NCI-H748 (cell line): ENCODE results near the gene ACTG1.
"Not testable (repeated sequence)": the region's sequence is repeated elsewhere in the genome, so short reads cannot be mapped to it uniquely, and the experiment has no call there.

ENCODE experiments used
- DNase-seq: peaks from one replicate; lab custom pipeline; 2025; ENCODE audit not compliant: unreplicated experiment; lab: John Stamatoyannopoulos, UW

ACTG1 gene

DNA sequence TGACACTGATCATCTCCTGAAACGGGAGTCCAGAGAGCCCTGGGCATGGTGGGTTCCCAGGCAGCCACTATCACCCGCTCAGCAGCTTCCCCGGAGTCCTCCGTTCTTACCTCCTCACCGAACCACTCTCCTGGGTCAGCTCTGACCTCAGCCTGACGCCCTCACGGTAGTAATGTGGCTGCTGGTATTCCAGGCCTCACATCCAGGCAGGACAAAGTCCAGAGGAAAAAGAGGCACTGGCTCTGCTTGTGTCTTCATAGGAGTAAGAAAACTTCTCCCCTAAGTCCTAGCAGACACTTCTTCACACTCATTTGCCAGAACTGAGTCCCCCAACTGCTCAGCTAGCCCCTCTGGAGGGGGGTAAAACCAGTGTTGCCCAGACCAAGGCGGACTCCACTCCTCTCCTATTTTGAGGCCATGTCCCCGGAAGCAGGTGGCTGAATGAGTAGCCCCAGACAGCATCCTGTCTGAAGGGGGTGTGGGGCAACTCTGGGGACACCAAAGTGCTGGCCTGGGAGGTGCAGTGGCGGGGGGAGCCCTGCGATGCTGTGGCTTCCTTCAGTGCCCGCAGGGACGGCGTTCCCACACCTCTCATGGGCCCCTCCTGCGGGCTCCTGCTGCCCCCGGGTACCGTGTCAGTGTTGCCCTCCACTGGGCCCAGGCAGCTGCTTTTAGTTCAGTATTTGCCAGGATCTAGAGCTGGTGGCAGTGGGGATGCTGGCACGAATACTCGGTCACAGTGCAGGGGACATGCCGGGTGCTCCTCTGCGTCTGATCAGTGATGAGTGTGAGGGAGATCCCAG is 20.9 kb upstream of the ACTG1 start:
- no peak for DNase-seq

DNA sequence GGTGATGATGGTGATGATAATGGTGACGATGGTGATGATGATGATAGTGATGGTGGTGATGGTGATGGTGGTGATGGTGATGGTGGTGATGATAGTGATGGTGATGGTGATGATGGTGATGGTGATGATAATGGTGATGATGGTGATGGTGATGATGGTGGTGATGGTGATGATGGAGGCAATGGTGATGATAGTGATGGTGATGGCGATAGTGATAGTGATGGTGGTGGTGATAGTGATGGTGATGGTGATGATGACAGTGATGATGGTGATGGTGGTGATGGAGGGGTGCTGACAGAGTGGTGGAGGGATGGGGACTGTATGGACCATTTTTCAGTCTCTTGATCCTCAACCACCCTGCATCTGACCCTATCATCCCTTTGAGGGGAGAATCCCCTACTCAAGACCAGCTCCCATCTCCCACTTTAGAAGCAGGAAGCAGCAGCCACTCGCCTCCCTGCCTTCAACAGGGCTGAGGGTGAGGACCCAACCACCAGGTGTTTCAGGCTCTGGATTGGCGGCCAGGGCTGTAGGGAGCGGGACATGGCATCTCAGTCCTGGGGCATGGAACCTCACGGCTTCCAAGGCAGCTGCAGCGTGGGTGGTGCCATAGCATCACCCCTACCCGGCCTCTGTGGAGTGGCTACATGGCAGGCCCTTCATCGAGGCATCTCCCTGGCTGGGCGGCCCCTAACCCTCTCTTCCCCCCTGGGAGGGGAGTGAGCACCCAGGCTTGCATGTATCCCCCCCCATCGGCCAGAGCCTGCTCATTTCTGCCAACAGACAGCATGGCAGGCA is 20.1 kb upstream of the ACTG1 start:
- no peak for DNase-seq

- DNase-seq = not testable (repeated sequence)
Measured at GRCh38 chr17:81531998-81532404, 19.4 kb upstream of the ACTG1 start.

DNA sequence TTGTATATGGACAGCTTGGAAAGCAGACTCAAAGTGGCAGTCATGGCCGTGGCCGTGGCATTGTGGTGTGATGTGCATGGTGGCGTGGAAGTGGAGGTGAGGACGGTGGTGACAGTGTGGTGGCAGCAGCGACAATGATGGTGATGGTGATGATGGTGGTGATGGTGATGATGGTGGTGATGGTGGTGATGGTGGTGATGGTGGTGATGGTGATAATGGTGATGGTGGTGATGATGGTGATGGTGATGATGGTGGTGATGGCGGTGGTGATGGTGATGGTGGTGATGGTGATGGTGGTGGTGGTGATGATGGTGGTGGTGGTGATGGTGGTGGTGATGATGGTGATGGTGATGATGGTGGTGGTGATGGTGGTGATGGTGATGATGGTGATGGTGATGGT is 18.4 kb upstream of the ACTG1 start:
- DNase-seq = not testable (repeated sequence)

DNA sequence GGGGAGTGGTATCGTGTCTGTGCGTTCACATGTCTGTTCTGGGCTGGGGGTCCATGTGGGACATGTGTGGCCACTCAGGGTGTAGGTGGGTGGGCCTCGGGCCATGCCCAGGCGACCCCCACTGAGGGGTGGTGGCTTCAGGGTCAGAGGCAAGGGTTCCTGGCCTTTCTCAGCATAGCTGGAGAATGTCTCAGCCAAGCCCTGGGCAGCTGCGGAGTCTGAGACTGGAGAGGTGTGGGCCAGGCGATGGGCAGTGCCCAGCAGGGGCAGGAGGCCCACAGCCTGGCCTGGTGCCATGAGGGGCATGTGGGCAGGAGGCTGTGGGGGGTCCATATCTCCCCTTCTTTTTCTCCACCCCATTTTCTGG is 16.8 kb upstream of the ACTG1 start:
- no peak for DNase-seq

DNA sequence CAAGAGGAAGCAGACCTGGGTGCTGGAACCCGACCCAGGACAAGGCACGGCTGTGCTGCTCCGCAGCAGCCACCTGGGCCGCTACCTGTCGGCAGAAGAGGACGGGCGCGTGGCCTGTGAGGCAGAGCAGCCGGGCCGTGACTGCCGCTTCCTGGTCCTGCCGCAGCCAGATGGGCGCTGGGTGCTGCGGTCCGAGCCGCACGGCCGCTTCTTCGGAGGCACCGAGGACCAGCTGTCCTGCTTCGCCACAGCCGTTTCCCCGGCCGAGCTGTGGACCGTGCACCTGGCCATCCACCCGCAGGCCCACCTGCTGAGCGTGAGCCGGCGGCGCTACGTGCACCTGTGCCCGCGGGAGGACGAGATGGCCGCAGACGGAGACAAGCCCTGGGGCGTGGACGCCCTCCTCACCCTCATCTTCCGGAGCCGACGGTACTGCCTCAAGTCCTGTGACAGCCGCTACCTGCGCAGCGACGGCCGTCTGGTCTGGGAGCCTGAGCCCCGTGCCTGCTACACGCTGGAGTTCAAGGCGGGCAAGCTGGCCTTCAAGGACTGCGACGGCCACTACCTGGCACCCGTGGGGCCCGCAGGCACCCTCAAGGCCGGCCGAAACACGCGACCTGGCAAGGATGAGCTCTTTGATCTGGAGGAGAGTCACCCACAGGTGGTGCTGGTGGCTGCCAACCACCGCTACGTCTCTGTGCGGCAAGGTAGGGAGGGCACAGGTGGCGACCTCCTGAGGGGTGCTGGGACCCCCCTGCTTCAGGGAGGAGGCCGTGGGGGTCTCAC is 16.2 kb upstream of the ACTG1 start:
- peak; percentile 80 for DNase-seq

DNA sequence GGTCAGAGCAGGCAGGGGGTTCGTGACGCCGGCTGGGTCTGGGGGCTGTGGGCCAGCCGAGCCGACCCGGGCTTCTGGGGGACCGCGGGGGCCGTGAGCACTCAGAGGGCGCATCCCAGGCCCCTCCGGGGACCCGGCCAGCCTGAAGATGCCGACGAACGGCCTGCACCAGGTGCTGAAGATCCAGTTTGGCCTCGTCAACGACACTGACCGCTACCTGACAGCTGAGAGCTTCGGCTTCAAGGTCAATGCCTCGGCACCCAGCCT is 15.7 kb upstream of the ACTG1 start:
- DNase-seq = no peak

DNA sequence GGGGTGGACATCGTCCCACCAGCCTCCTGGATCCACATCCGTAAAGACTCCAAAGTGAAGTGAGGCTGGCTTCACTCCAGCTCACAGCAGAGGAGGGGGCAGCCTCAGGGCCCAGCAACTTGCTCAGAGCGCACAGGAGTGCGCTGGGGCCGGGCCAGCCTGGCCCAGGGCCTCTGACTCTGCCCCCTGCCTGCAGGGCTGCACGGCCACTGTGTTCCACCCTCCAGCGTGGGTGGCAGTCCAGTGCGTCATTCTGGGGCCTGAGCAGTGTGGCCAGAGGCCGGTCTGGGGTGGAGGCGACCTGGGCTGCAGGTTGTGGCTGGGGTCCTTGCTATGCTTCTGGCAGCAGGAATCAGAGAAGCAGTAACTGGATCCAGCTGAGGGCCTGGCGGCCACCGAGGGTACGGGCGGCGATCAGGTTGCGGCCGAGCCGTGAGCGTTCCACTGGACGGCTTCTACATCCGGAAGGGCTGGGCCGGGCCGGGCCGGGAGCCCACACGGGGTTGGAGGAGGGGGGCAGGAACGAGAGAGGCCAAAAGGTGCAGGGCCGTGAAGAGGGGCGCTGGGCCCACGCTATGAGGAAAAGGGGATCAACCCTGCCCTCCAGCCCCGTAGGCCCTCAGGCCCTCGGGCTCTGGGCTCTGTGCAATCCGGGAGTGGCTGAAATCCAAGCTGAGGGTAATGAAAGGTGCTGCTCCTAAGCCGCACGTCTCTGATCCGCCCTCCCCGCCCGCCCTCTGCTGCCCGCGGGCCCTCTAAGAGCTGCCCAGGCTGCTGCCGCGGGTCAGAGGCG is 15.2 kb upstream of the ACTG1 start, which contains the start of gene FSCN2:
Gene FSCN2 (plus strand): TSS at position 787 of the 793 bp plus-strand sequence. CDS start 155 bp downstream, outside the sequence.
- DNase-seq = peak; percentile 30

DNA sequence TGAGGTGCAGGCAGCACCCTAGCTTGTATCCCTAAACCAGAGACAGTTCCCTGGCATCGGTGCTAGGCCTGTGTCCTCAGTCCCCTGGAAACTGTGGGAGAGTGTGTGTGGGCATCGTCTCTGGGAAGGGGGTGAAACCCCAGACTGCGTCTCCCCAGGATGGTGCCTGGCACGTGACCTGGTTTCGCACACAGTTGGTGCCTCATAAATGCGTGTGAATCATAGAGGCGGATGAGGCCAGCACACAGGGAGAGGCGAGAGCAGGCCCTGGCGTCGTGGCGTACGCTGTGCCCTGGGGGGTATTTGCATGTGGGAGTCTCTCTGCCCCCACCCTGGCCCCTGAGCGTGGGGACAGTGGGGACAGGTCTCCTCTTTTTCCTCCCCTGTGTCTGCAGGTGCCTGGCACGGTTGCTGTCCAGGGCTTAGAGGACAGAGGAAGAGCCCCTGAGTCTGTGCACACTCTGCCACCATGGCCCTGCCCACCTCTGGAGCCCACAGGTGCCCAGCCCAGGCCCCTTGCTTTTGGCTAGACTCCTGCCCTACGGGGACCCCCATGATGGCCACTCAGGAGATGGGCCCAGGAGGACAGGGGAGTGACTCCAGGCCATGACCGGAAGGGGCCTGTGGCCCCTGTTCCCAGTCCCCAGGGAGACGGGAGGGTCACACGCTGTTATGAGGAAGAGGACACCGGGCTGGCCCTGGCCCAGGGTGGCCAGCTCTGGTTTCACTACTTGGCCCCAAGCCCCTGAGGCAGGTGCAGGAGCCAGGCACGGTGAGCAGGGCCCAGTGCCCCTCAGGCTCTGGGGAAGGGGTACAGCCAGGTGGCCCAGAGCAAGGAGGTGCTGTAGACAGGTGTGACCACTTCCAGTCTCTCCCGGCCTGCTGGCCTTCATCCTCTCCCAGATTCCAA is 14.3 kb upstream of the ACTG1 start:
- no peak for DNase-seq

DNA sequence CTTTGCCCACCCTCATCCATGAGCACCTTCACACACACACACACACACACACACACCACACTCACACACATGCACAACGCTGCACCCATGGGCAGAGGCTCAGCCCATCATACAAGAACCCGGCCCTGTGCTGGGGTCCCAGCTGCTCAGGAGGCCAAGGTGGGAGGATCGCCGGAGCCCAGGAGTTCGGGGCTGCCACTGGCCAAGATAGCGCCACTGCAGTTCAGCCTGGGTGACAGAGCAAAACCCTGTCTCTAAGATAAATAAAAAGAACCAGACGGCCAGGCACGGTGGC is 12.2 kb upstream of the ACTG1 start:
- no peak for DNase-seq

DNA sequence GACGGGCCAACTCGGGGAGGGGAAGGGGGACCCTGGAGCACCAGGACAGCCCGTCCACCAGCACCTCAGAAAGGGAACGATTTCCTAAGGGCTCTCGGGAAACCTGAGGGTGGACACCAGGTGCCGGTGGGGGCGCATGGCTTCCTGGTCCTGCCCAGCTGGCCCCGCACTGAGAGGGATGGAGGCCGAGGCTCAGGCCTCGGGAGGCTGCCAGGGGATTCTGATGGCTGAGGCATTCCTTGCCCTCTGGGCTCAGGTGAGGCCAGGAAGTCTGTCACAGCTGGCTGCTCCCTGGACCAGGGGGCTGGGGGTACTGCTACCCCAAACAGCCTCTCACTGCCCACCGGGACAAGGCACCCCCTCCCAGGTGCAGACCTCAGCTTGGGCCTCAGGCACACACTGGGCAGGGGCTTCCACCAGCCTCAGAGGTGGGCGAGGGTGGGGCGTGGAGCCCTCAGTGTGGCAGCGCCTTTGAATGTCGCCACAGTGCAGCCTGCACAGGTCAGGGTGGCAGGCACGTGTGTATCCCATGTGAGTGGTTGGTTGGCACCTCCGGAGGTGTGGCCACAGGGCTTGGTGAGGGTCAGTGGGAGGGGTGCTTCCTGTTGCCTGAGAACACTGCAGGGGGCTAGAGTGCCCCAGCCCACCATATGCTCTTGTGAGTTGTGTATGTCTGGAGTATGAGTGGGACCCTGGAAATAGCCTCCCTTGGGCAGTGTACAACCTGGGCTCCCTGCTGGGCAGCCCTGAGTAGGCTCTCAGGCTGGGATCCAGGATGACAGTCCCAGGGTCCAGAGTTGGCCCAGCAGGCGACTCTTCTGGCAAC is 11.7 kb upstream of the ACTG1 start:
- DNase-seq = no peak

GRCh38 chr17:81523402-81524038 is 10.9 kb upstream of the ACTG1 start:
- peak; percentile 54 for DNase-seq

DNA sequence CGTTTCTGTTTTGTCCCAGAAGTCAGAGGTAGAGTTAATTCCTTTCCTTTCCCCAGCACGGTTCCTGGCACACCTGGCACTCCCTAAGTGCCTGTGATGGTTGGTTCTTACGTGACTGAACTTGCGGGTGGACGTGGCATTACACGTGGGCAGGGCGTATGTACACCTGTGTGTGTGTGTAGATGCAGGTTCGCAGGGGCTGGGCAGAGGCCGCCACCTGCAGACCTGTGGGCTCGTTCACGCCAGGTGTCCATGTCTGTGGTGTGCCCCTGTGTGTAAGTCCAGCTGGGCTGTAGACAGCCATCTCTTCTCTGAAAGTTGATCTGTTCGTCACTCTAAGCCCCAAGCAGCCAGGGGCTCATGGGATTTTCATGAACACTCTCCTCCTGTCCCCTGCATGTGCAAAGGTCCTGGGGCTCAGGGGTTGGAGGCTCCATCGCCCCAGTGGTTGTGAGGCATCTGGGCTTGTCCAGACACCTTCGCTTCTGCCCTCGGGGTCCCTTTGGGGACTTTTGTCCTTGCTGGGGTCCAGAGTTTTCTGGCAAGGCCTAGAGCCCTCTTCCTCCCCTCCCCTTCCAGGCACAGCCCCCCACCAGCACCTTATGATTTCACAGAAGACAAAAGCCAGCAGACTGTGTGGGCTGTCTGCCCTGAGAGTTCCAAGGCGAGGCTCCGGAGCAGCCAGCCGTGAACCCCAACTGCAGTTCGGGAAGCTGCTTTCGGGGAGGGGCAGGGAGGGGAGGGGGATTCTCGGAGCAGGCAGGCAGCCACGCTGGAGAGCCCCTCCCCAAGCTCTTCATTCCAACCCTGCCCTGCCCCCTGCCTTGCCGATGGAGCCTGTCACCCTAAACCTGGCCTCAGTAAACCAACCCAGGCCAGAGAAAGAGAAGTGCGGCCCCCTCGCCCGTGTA is 10.1 kb upstream of the ACTG1 start:
- DNase-seq = no peak

DNA sequence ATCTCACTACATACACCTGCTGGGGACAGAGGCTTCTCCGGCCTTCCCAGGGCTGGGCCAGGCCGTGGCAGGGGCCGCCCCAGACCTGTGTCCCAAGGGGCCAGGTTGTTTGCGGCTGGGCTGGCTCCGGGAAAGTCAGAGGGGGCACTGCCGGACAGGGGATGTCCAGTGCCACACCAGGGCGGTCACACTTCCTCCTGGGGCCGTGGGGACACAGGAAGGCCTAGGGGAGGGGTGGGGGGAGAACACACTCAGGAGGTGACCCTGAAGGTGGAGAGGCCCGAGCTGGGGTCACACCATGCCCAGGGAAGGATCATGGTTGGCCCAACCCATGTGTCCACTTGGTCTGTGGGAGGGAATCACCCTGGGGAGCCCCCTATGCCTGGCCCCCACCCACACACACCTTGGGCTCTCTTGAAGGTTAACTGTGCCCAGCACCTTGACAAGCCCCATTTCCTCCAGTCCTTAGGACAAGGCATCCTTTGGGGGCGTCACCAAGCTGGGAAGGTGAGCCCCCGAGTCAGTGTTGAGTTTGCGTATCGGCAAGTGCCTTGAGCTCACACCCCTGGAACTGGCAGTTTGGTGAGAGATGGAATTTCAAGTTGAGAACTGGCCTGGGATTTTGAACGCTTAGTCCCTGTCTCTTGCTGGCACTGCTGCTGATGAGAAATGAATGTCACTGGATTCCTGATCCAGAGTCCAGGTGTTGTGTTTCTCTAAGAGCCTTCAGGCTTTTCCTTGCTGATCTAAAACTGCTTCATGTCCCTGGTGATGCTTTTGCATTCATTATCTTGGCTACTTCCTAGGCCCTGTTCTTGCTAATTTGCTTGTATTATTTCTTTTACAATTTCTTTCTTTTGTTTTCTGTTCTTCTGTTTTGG is 7.7 kb upstream of the ACTG1 start:
- DNase-seq = no peak

GRCh38 chr17:81519284-81520020 is 6.9 kb upstream of the ACTG1 start:
- peak; percentile 80 for DNase-seq

- peak; percentile 59 for DNase-seq
Measured at GRCh38 chr17:81518785-81519283, 6.2 kb upstream of the ACTG1 start.
